Measurements from ENCODE around the gene IQCE. TPM values are rescaled to one million over a fixed set of nuclear protein-coding genes. Genes with fewer than 3 reads are reported as not detected.

The IQCE gene
- polyA plus RNA-seq, 3 donors, result 1.8 to 8.4 (median 3.0) TPM

GRCh38 chr7:2605608-2606538, 47.1 kb downstream of the IQCE start:
- Mint-ChIP-seq H3K27ac (peak overlapping the region in 2 of 7 donors; percentile 40 to 94), H3K4me1 (peaks cover 60% of the 10 kb centered on the region), H3K27me3 (ENCODE audit: low read depth in 3 of 3) (peaks cover 0 to 2% (median 0%) of the 10 kb centered on the region in 3 donors), H3K4me3 (no peak overlapping the region), H3K36me3 (peaks cover 21 to 49% of the 10 kb centered on the region in 2 donors), H3K9me3 (peaks cover 0 to 4% (median 0%) of the 10 kb centered on the region in 7 donors)
- Histone ChIP-seq H3K27me3 (ENCODE audit: control insufficient read depth in 2 of 2, insufficient read depth in 2 of 2, low read length in 2 of 2) (no peaks in the 10 kb centered on the region), H3K79me2 (ENCODE audit: insufficient read depth, low read length) (no peaks in the 10 kb centered on the region), H4K20me1 (ENCODE audit: insufficient read depth, low read length) (no peaks in the 10 kb centered on the region), H3K27ac (ENCODE audit: low read depth in 1 of 2, low read length in 2 of 2) (no peak overlapping the region), H3K9me3 (replicated peaks in 1 of 2; ENCODE audit: control insufficient read depth in 1 of 2, insufficient read depth in 1 of 2, low read length in 2 of 2) (no peaks in the 10 kb centered on the region), H3K4me3 (replicated peaks in 1 of 3; ENCODE audit: low read depth in 2 of 3, low read length in 3 of 3) (no peak overlapping the region), H3K4me2 (replicated peaks; ENCODE audit: extremely low read depth, low read length, poor library complexity, severe bottlenecking) (no peak overlapping the region), H3K4me1 (ENCODE audit: control insufficient read depth in 1 of 2, insufficient read depth in 2 of 2, low read length in 2 of 2) (peaks cover 46 to 64% of the 10 kb centered on the region in 2 donors), H2AFZ (ENCODE audit: insufficient read depth, low read depth, low read length, poor library complexity, severe bottlenecking) (no peak overlapping the region), H3K9ac (ENCODE audit: insufficient read depth, low read length, poor library complexity, severe bottlenecking) (no peak overlapping the region), H3K36me3 (replicated peaks in 1 of 2; ENCODE audit: control insufficient read depth in 1 of 2, insufficient read depth in 2 of 2, low read length in 2 of 2) (peaks cover 4 to 18% of the 10 kb centered on the region in 2 donors)
- TF ChIP-seq CTCF (IDR thresholded peaks at IDR 0.05), result no peak
- no peak for DNase-seq
- intact Hi-C loops (cut with micrococcal nuclease), result loop anchor here in 1 of 2 donors (5.0 kb wide), 2 partner anchors 36 to 44 kb away; no protein-coding TSS in a partner anchor
- WGBS (ENCODE audit: insufficient coverage), result 88% methylated on average over 25 of the region's 38 CpGs

- no peaks in the 10 kb centered on the region for H4K20me1 ChIP-seq (ENCODE audit: insufficient read depth, low read length)
- no peak for TF ChIP-seq CTCF (IDR thresholded peaks at IDR 0.05)
- no peak overlapping the region for H3K9ac ChIP-seq (ENCODE audit: insufficient read depth, low read length, poor library complexity, severe bottlenecking)
- 90% methylated on average over 9 of the region's 16 CpGs for WGBS (ENCODE audit: insufficient coverage)
- no peaks in the 10 kb centered on the region for H3K9me3 ChIP-seq (replicated peaks in 1 of 2; ENCODE audit: control insufficient read depth in 1 of 2, insufficient read depth in 1 of 2, low read length in 2 of 2)
- H3K27me3 ChIP-seq (ENCODE audit: control insufficient read depth in 2 of 2, insufficient read depth in 2 of 2, low read length in 2 of 2), result no peaks in the 10 kb centered on the region
- no peaks in the 10 kb centered on the region for H3K79me2 ChIP-seq (ENCODE audit: insufficient read depth, low read length)
- H3K4me2 ChIP-seq (replicated peaks; ENCODE audit: extremely low read depth, low read length, poor library complexity, severe bottlenecking), result peak overlapping the region; percentile 78
- H3K36me3 Mint-ChIP-seq, result peaks cover 16 to 42% of the 10 kb centered on the region in 2 donors
- intact Hi-C loops (cut with micrococcal nuclease), result loop anchor here in 1 of 2 donors (5.0 kb wide), 2 partner anchors 36 to 44 kb away; no protein-coding TSS in a partner anchor
- peak overlapping the region; percentile 84 for H2AFZ ChIP-seq (ENCODE audit: insufficient read depth, low read depth, low read length, poor library complexity, severe bottlenecking)
- peaks cover 0 to 2% (median 0%) of the 10 kb centered on the region in 3 donors for H3K27me3 Mint-ChIP-seq (ENCODE audit: low read depth in 3 of 3)
- H3K9me3 Mint-ChIP-seq, result peaks cover 0 to 4% (median 0%) of the 10 kb centered on the region in 7 donors
- peak overlapping the region; percentile 84 to 87 for H3K27ac ChIP-seq (ENCODE audit: low read depth in 1 of 2, low read length in 2 of 2)
- H3K4me1 Mint-ChIP-seq, result peaks cover 60% of the 10 kb centered on the region
- DNase-seq, result no peak
- H3K4me1 ChIP-seq (ENCODE audit: control insufficient read depth in 1 of 2, insufficient read depth in 2 of 2, low read length in 2 of 2), result peaks cover 46 to 71% of the 10 kb centered on the region in 2 donors
- H3K27ac Mint-ChIP-seq, result peak overlapping the region in 5 of 7 donors; percentile 40 to 99 (median 94)
- peak overlapping the region in 1 of 3 experiments; percentile 68 for H3K4me3 ChIP-seq (replicated peaks in 1 of 3; ENCODE audit: low read depth in 2 of 3, low read length in 3 of 3)
- peaks cover 0 to 12% of the 10 kb centered on the region in 2 donors for H3K36me3 ChIP-seq (replicated peaks in 1 of 2; ENCODE audit: control insufficient read depth in 1 of 2, insufficient read depth in 2 of 2, low read length in 2 of 2)
- H3K4me3 Mint-ChIP-seq, result no peak overlapping the region
These were observed 47.8 kb downstream of the IQCE start for GRCh38 chr7:2606539-2606936.

All from CD14-positive monocyte (primary cell).